K562 (cell line): ENCODE results near the gene WIPF1. TPM values are rescaled to one million over a fixed set of nuclear protein-coding genes. Genes with fewer than 3 reads are reported as not detected.
"Not testable (repeated sequence)": the region's sequence is repeated elsewhere in the genome, so short reads cannot be mapped to it uniquely, and the experiment has no call there.

ENCODE experiments used
- ATAC-seq: fragments of 200-7000 bp; cut with Tn5 transposase; 3 replicates; pipeline ENCODE4 v1.9.1; 2020; ENCODE audit warnings: moderate library complexity
- BruUV-seq: library from RNA; stranded (reverse); fragments of 400-500 nt; replicated peaks from 2 replicates; lab custom pipeline; 2021; lab: Mats Ljungman, UMichigan
- CTCF ChIA-PET: fragments of 300-600 bp; formaldehyde crosslinking; extraction: SDS; loops from one replicate; lab custom pipeline; 2021; ENCODE audit warnings: low intra/inter-chr PET ratio; lab: Yijun Ruan, JAX
- POLR2A ChIA-PET: fragments of 300-600, 350-650 bp; sonication (Branson Sonifier 250); formaldehyde crosslinking; extraction: SDS; loops from one replicate; lab custom pipeline; 2021; ENCODE audit warnings: antibody characterized with exemption, inconsistent platforms; lab: Yijun Ruan, JAX
- DNase-seq, 4 experiments: peaks; one replicate each; pipeline versions ENCODE4 v3.0.0 to v3.0.0-alpha.2; 2011 to 2018; ENCODE audit warnings: low spot score in 3 of 4, mixed read lengths in 3 of 4; ENCODE audit errors: extremely low read depth in 1 of 4
- FAIRE-seq: peaks from 2 replicates; lab custom pipeline; 2011; peaks lifted over from hg19 to GRCh38; lab: Jason Lieb, UNC
- H2AFZ ChIP-seq: 2 replicates; pipeline ENCODE4 v1.6.0; 2011; ENCODE audit warnings: low read depth, low read length, control low read depth, inconsistent platforms
- H3K27ac ChIP-seq: fragments of 200-600 bp; 3 replicates; pipeline ENCODE4 v1.8.0; 2011; ENCODE audit warnings: low read depth, mild to moderate bottlenecking, control low read depth, inconsistent platforms, low read length, moderate library complexity, mixed read lengths; ENCODE audit errors: extremely low read depth
- H3K27me3 ChIP-seq, 2 experiments: fragments of 300-600 bp in 1 of 2; 2 replicates in 1 of 2; 3 replicates in 1 of 2; pipeline versions ENCODE4 v1.6.0 to v1.8.0; 2011; ENCODE audit warnings: inconsistent platforms in 2 of 2, low read length in 2 of 2, mild to moderate bottlenecking in 1 of 2, mixed read lengths in 1 of 2, moderate library complexity in 1 of 2; ENCODE audit not compliant: control insufficient read depth in 2 of 2, insufficient read depth in 2 of 2
- H3K36me3 ChIP-seq: fragments of 300-600 bp; 3 replicates; pipeline ENCODE4 v1.8.0; 2011; ENCODE audit warnings: mild to moderate bottlenecking, low read length, inconsistent platforms; ENCODE audit not compliant: control insufficient read depth, insufficient read depth
- H3K4me1 ChIP-seq, 2 experiments: fragments of 200-600 bp in 1 of 2; replicated peaks in 1 of 2; 2 replicates in 1 of 2; 3 replicates in 1 of 2; pipeline versions ENCODE4 v1.5.1 to v1.8.0; 2011; ENCODE audit warnings: inconsistent platforms in 2 of 2, low read length in 2 of 2, mild to moderate bottlenecking in 1 of 2, mixed read lengths in 1 of 2, moderate library complexity in 1 of 2; ENCODE audit not compliant: control insufficient read depth in 2 of 2, insufficient read depth in 2 of 2
- H3K4me2 ChIP-seq: 2 replicates; pipeline ENCODE4 v1.6.1; 2011; ENCODE audit warnings: low read length, control low read depth, inconsistent platforms, mixed read lengths; ENCODE audit not compliant: insufficient read depth
- H3K4me3 ChIP-seq: fragments of 200-600 bp; sonication (generic), shearing (Covaris generic); 2 replicates; pipeline ENCODE4 v1.5.1; 2016; ENCODE audit warnings: control low read depth, inconsistent platforms
- H3K79me2 ChIP-seq: fragments of 200-600 bp; 3 replicates; pipeline ENCODE4 v1.8.0; 2011; ENCODE audit warnings: low read length, inconsistent platforms; ENCODE audit not compliant: control insufficient read depth, insufficient read depth
- H3K9ac ChIP-seq, 2 experiments: 2 replicates each; pipeline versions ENCODE4 v1.6.0 to v1.6.1; 2011; ENCODE audit warnings: low read depth in 2 of 2, low read length in 2 of 2, control low read depth in 1 of 2, inconsistent platforms in 1 of 2, mild to moderate bottlenecking in 1 of 2, mixed read lengths in 1 of 2; ENCODE audit not compliant: insufficient read depth in 1 of 2
- H3K9me1 ChIP-seq: one replicate; pipeline ENCODE4 v1.6.0; 2011; ENCODE audit warnings: inconsistent platforms, mild to moderate bottlenecking, low read length, moderate library complexity; ENCODE audit not compliant: control insufficient read depth, insufficient read depth
- H3K9me3 ChIP-seq: replicated peaks from 2 replicates; pipeline ENCODE4 v1.5.1; 2011; ENCODE audit warnings: low read depth, low read length, inconsistent platforms; ENCODE audit not compliant: control insufficient read depth, insufficient read depth
- H4K20me1 ChIP-seq: replicated peaks from 2 replicates; pipeline ENCODE4 v1.6.1; 2011; ENCODE audit warnings: low read length, inconsistent platforms, mixed read lengths; ENCODE audit not compliant: control insufficient read depth, insufficient read depth
- ASH1L ChIP-seq: fragments of 450-650 bp; IDR thresholded peaks from 2 replicates; pipeline ENCODE4 v1.6.1; 2018; ENCODE audit warnings: borderline replicate concordance, mild to moderate bottlenecking, low read depth; ENCODE audit not compliant: partially characterized antibody
- FOS ChIP-seq: IDR thresholded peaks from 3 replicates; pipeline ENCODE4 v1.6.1; 2011; ENCODE audit not compliant: insufficient read length; ENCODE audit errors: extremely low read depth
- MBD2 ChIP-seq: sonication (generic); IDR thresholded peaks from 2 replicates; pipeline ENCODE4 v1.6.1; 2016; ENCODE audit warnings: low read depth, borderline replicate concordance
- NFYB ChIP-seq: IDR thresholded peaks from 2 replicates; pipeline ENCODE4 v1.6.1; 2011; ENCODE audit warnings: mild to moderate bottlenecking, moderate library complexity; ENCODE audit not compliant: insufficient read length; ENCODE audit errors: extremely low read depth
- WGBS: fragments of 100-300 bp; shearing (Covaris generic); methylation state at CpG from one replicate; pipeline ENCODE4 v1.1.6; 2016; ENCODE audit warnings: low coverage, mixed read lengths; ENCODE audit not compliant: insufficient coverage; ENCODE audit errors: missing lambda C conversion rate; 5-methylcytosine and 5-hydroxymethylcytosine counted together
- in situ Hi-C: fragments of 300-500 bp; cut with MboI; formaldehyde crosslinking; loops from 4 replicates; pipeline ENCODE4 v1.15.0; 2018; ENCODE audit warnings: inconsistent platforms, mixed read lengths
- intact Hi-C: fragments of 100-400 bp; cut with micrococcal nuclease; formaldehyde crosslinking; loops from 2 replicates; pipeline ENCODE4 v1.14.2; 2022
- polyA plus RNA-seq, 8 experiments: library from polyadenylated mRNA; depleted of rRNA in 4 of 8; stranded (reverse) in 5 of 8; unstranded in 3 of 8; fragments of >200 nt; fragmentation: Nextera tagmentation in 2 of 8; fragmentation: Illumina TruSeq in 1 of 8; extraction: Ambion mirVana in 2 of 8; extraction: Trizol in 1 of 8; gene quantifications; 2 replicates each; pipeline versions ENCODE4 v1.2.1 to v1.2.3, GENCODE V29; 2011 to 2014; ENCODE audit warnings: inconsistent platforms in 1 of 8, missing spikeins in 1 of 8
- total RNA-seq, 7 experiments: library from RNA; depleted of rRNA in 6 of 7; stranded (reverse); fragments of >200 nt in 6 of 7; fragmentation: Illumina TruSeq in 2 of 7; extraction: Trizol in 2 of 7; gene quantifications; 2 replicates each; pipeline versions ENCODE4 v1.2.1 to v1.2.3, GENCODE V29; 2011 to 2021; ENCODE audit warnings: low replicate concordance in 1 of 7

The WIPF1 gene
- total and polyA plus RNA-seq, 9 of the 15 experiments (the other 6 are each of a cell fraction or from before 2014, with no cell fraction given): 0.54 to 4.9 (median 2.4) TPM

- BruUV-seq, H3K9me3 ChIP-seq, CTCF ChIA-PET, FAIRE-seq, H3K27ac ChIP-seq, H3K79me2 ChIP-seq, H3K36me3 ChIP-seq, in situ Hi-C loops, H4K20me1 ChIP-seq, H3K27me3 ChIP-seq, H3K4me1 ChIP-seq, H3K9me1 ChIP-seq, ATAC-seq: not testable (repeated sequence)
- Histone ChIP-seq H3K4me3 (peak overlapping the region; percentile 47), H2AFZ (peak overlapping the region; percentile 96), H3K9ac (peak overlapping the region in 1 of 2 experiments; percentile 74; a peak in 1 of 4 replicates), H3K4me2 (peak overlapping the region; percentile 91)
- DNase-seq: peak in 1 of 4 experiments; percentile 20
- TF ChIP-seq ASH1L (peak; percentile 41), NFYB (peak; percentile 50), FOS (peak; percentile 11), MBD2 (peak; percentile 29; the same call in 1 of the 2 replicates)
- 67% methylated on average over 7 of the region's 7 CpGs for WGBS
- POLR2A ChIA-PET: interaction anchor here (0.7 to 1.7 kb wide), 10 partner anchors 9 to 211 kb away, joined by 3 to 8 read pairs (median 3); partner anchors contain the start of gene SCRN3
- intact Hi-C loops: loop anchor here (5.0 kb wide), 1 partner anchor 196 kb away; no protein-coding TSS in a partner anchor
Observed at GRCh38 chr2:174548021-174548420, 49.6 kb downstream of the WIPF1 start.
